H1 (cell line): ENCODE measurements around the gene RNF26. TPM values are rescaled to one million over a fixed set of nuclear protein-coding genes. Genes with fewer than 3 reads are reported as not detected.

ENCODE experiments used
- CTCF ChIA-PET: fragments of 300-600 bp; sonication (Branson Sonifier 250); formaldehyde crosslinking; loops from one replicate; lab custom pipeline; 2021; ENCODE audit not compliant: partially characterized antibody; lab: Charles Lee
- POLR2A ChIA-PET: fragments of 300-600 bp; sonication (Branson Sonifier 250); formaldehyde crosslinking; loops from one replicate; lab custom pipeline; 2021; ENCODE audit warnings: inconsistent platforms; ENCODE audit not compliant: partially characterized antibody; lab: Charles Lee
- DNase-seq, 2 experiments: peaks; one replicate each; pipeline versions ENCODE4 v3.0.0 to v3.0.0-alpha.2; 2010 to 2022; ENCODE audit warnings: low spot score in 2 of 2, low read depth in 1 of 2, mixed read lengths in 1 of 2
- FAIRE-seq: peaks from 2 replicates; lab custom pipeline; 2011; peaks lifted over from hg19 to GRCh38; lab: Jason Lieb, UNC
- H2AFZ ChIP-seq: 2 replicates; pipeline ENCODE4 v1.8.1; 2012; ENCODE audit warnings: low read length, inconsistent platforms
- H2AK5ac ChIP-seq: 2 replicates; pipeline ENCODE4 v1.6.1; 2013; ENCODE audit warnings: low read depth, low read length
- H2BK120ac ChIP-seq: replicated peaks from 2 replicates; pipeline ENCODE3; 2013; ENCODE audit warnings: low read depth, low read length, inconsistent platforms
- H2BK12ac ChIP-seq: 2 replicates; pipeline ENCODE4 v1.6.1; 2013; ENCODE audit warnings: low read depth, low read length
- H2BK15ac ChIP-seq: 2 replicates; pipeline ENCODE4 v1.6.1; 2013; ENCODE audit warnings: low read length
- H2BK20ac ChIP-seq: 2 replicates; pipeline ENCODE4 v1.6.1; 2013; ENCODE audit warnings: low read length
- H2BK5ac ChIP-seq: 2 replicates; pipeline ENCODE4 v1.6.1; 2013; ENCODE audit warnings: low read depth, low read length
- H3K14ac ChIP-seq: 2 replicates; pipeline ENCODE4 v1.6.1; 2013; ENCODE audit warnings: inconsistent platforms; ENCODE audit not compliant: insufficient read length
- H3K18ac ChIP-seq: 2 replicates; pipeline ENCODE4 v1.6.1; 2013; ENCODE audit warnings: low read length; ENCODE audit errors: extremely low read depth
- H3K23ac ChIP-seq: 2 replicates; pipeline ENCODE4 v1.6.1; 2013; ENCODE audit warnings: inconsistent platforms; ENCODE audit not compliant: insufficient read length
- H3K23me2 ChIP-seq: 2 replicates; pipeline ENCODE4 v1.6.1; 2013; ENCODE audit warnings: low read depth, low read length
- H3K27ac ChIP-seq: 2 replicates; pipeline ENCODE4 v1.6.1; 2011; ENCODE audit warnings: low read depth, low read length, inconsistent platforms
- H3K27me3 ChIP-seq, 4 experiments: replicated peaks in 1 of 4; 1 replicate in 1 of 4; 2 replicates in 3 of 4; pipeline versions ENCODE4 v1.6.1 to v1.8.1; 2011 to 2013; ENCODE audit warnings: low read length in 3 of 4, mild to moderate bottlenecking in 3 of 4, inconsistent platforms in 2 of 4, mixed read lengths in 2 of 4, moderate library complexity in 1 of 4; ENCODE audit not compliant: control insufficient read depth in 3 of 4, insufficient read depth in 3 of 4; ENCODE audit errors: extremely low read depth in 1 of 4
- H3K36me3 ChIP-seq, 4 experiments: 2 replicates each; pipeline versions ENCODE4 v1.6.1 to v1.8.1; 2011 to 2013; ENCODE audit warnings: mild to moderate bottlenecking in 4 of 4, low read length in 3 of 4, moderate library complexity in 2 of 4, control low read depth in 1 of 4, inconsistent platforms in 1 of 4; ENCODE audit not compliant: insufficient read depth in 4 of 4, control insufficient read depth in 2 of 4
- H3K4ac ChIP-seq: replicated peaks from 2 replicates; pipeline ENCODE3; 2013; ENCODE audit warnings: low read length, low read depth, mixed read lengths, inconsistent platforms; ENCODE audit not compliant: insufficient read length
- H3K4me1 ChIP-seq, 4 experiments: replicated peaks in 1 of 4; 1 replicate in 1 of 4; 2 replicates in 3 of 4; pipeline versions ENCODE4 v1.6.1 to v1.8.1; 2011 to 2013; ENCODE audit warnings: low read length in 3 of 4, inconsistent platforms in 2 of 4, mixed read lengths in 1 of 4; ENCODE audit not compliant: insufficient read depth in 4 of 4, control insufficient read depth in 3 of 4
- H3K4me2 ChIP-seq, 2 experiments: 2 replicates each; pipeline versions ENCODE4 v1.6.1 to v1.8.1; 2011 to 2013; ENCODE audit warnings: low read depth in 2 of 2, low read length in 2 of 2, control low read depth in 1 of 2, inconsistent platforms in 1 of 2, mild to moderate bottlenecking in 1 of 2; ENCODE audit not compliant: insufficient read depth in 1 of 2
- H3K4me3 ChIP-seq, 4 experiments: fragments of 200-600, 300-600 bp in 1 of 4; sonication (generic), shearing (Covaris generic), sonication (Bioruptor Twin) in 1 of 4; 2 replicates each; pipeline versions ENCODE4 v1.5.1 to v1.8.1; 2011 to 2016; ENCODE audit warnings: low read length in 4 of 4, low read depth in 3 of 4, control low read depth in 2 of 4, inconsistent platforms in 2 of 4, mild to moderate bottlenecking in 2 of 4, mixed read lengths in 1 of 4, moderate library complexity in 1 of 4; ENCODE audit not compliant: insufficient read depth in 2 of 4; ENCODE audit errors: extremely low read depth in 1 of 4
- H3K56ac ChIP-seq: replicated peaks from 2 replicates; pipeline ENCODE3; 2013; ENCODE audit warnings: low read depth, mild to moderate bottlenecking, mixed read lengths, low read length, inconsistent platforms; ENCODE audit not compliant: insufficient read length
- H3K79me1 ChIP-seq: 2 replicates; pipeline ENCODE4 v1.6.1; 2013; ENCODE audit warnings: low read depth, low read length, control low read depth
- H3K79me2 ChIP-seq, 2 experiments: 2 replicates each; pipeline versions ENCODE4 v1.6.1 to v1.8.1; 2012 to 2013; ENCODE audit warnings: low read length in 2 of 2, mild to moderate bottlenecking in 2 of 2, inconsistent platforms in 1 of 2; ENCODE audit not compliant: insufficient read depth in 2 of 2, control insufficient read depth in 1 of 2
- H3K9ac ChIP-seq, 4 experiments: replicated peaks in 1 of 4; 1 replicate in 1 of 4; 2 replicates in 3 of 4; pipeline versions ENCODE4 v1.6.1 to v1.8.1; 2011 to 2013; ENCODE audit warnings: low read depth in 3 of 4, low read length in 3 of 4, control low read depth in 2 of 4, mild to moderate bottlenecking in 2 of 4, moderate library complexity in 2 of 4, inconsistent platforms in 1 of 4; ENCODE audit errors: extremely low read depth in 1 of 4
- H3K9me3 ChIP-seq, 2 experiments: 2 replicates each; pipeline versions ENCODE4 v1.6.1 to v1.8.1; 2012 to 2013; ENCODE audit warnings: mild to moderate bottlenecking in 2 of 2, moderate library complexity in 2 of 2, control low read depth in 1 of 2, inconsistent platforms in 1 of 2, low read depth in 1 of 2, low read length in 1 of 2, mixed read lengths in 1 of 2; ENCODE audit not compliant: insufficient read depth in 2 of 2
- H4K20me1 ChIP-seq, 2 experiments: replicated peaks in 1 of 2; 2 replicates each; pipeline versions ENCODE3 to v1.8.1; 2011 to 2013; ENCODE audit warnings: inconsistent platforms in 2 of 2, low read length in 2 of 2, mild to moderate bottlenecking in 1 of 2; ENCODE audit not compliant: insufficient read depth in 2 of 2, control insufficient read depth in 1 of 2
- H4K5ac ChIP-seq: 2 replicates; pipeline ENCODE4 v1.6.1; 2013; ENCODE audit warnings: low read length, low read depth, mixed read lengths, inconsistent platforms; ENCODE audit not compliant: insufficient read length
- H4K8ac ChIP-seq: 2 replicates; pipeline ENCODE4 v1.8.0; 2013; ENCODE audit warnings: mild to moderate bottlenecking, moderate library complexity, low read length, inconsistent platforms; ENCODE audit not compliant: insufficient read depth; ENCODE audit errors: extremely low read depth
- H4K91ac ChIP-seq: replicated peaks from 2 replicates; pipeline ENCODE3; 2013; ENCODE audit warnings: low read length, mixed read lengths, inconsistent platforms; ENCODE audit not compliant: insufficient read length
- ATF3 ChIP-seq: IDR thresholded peaks from 2 replicates; pipeline ENCODE4 v1.6.1; 2011; ENCODE audit warnings: low read depth, mild to moderate bottlenecking, low read length; ENCODE audit not compliant: insufficient read depth
- CBX8 ChIP-seq: fragments of 300-800, 300-1000 bp; sonication (generic); IDR thresholded peaks from 2 replicates; pipeline ENCODE4 v1.7.1; 2016; ENCODE audit warnings: low read depth, low read length, borderline replicate concordance
- GABPA ChIP-seq: IDR thresholded peaks from 2 replicates; pipeline ENCODE4 v1.6.1; 2011; ENCODE audit warnings: mild to moderate bottlenecking, low read length, moderate library complexity, borderline replicate concordance; ENCODE audit not compliant: insufficient read depth
- KDM4A ChIP-seq: IDR thresholded peaks from one replicate; pipeline ENCODE4 v1.7.1; 2012; ENCODE audit warnings: low read depth, mild to moderate bottlenecking, moderate library complexity, low read length, inconsistent platforms; ENCODE audit not compliant: severe bottlenecking
- MAFK ChIP-seq: IDR thresholded peaks from 2 replicates; pipeline ENCODE4 v1.6.1; 2012; ENCODE audit warnings: low read depth, mild to moderate bottlenecking, improper control_type of control experiment, low read length
- NANOG ChIP-seq: IDR thresholded peaks from 2 replicates; pipeline ENCODE4 v1.6.1; 2011; ENCODE audit warnings: low read length, low read depth, mild to moderate bottlenecking, inconsistent platforms; ENCODE audit not compliant: insufficient read depth, poor library complexity, severe bottlenecking
- NRF1 ChIP-seq: IDR thresholded peaks from 2 replicates; pipeline ENCODE4 v1.6.1; 2011; ENCODE audit warnings: mild to moderate bottlenecking, low read depth, low read length, improper control_type of control experiment
- SAP30 ChIP-seq: fragments of 300-600 bp; sonication (generic); IDR thresholded peaks from 2 replicates; pipeline ENCODE4 v1.7.1; 2012; ENCODE audit warnings: low read length, moderate library complexity, mild to moderate bottlenecking, inconsistent platforms; ENCODE audit not compliant: insufficient read depth, insufficient replicate concordance
- SIRT6 ChIP-seq: IDR thresholded peaks from one replicate; pipeline ENCODE4 v1.7.1; 2012; ENCODE audit warnings: low read length, inconsistent platforms
- WGBS, 2 experiments: shearing (Covaris generic) in 1 of 2; methylation state at CpG; one replicate each; pipeline versions ENCODE4 v1.1.6 to v1.1.7; 2013 to 2015; ENCODE audit warnings: low lambda C conversion rate in 2 of 2, mixed read lengths in 2 of 2, inconsistent platforms in 1 of 2, low coverage in 1 of 2, missing lambda C conversion rate in 1 of 2; ENCODE audit not compliant: insufficient replicate concordance in 2 of 2, insufficient coverage in 1 of 2, insufficient read length in 1 of 2; ENCODE audit errors: extremely low coverage in 1 of 2, missing lambda C conversion rate in 1 of 2; 5-methylcytosine and 5-hydroxymethylcytosine counted together
- polyA plus RNA-seq, 7 experiments: library from polyadenylated mRNA; depleted of rRNA in 3 of 7; stranded (reverse) in 5 of 7; unstranded in 2 of 7; fragments of >200 nt in 5 of 7; fragments of 200-250 nt in 2 of 7; gene quantifications; 1 replicate in 5 of 7; 2 replicates in 1 of 7; 4 replicates in 1 of 7; pipeline versions ENCODE4 v1.2.1 to v1.2.3, GENCODE V29; 2011 to 2013; ENCODE audit warnings: missing spikeins in 2 of 7, mixed read lengths in 2 of 7
- total RNA-seq: library from RNA; stranded (reverse); fragmentation: NEBNext Ultra II Directional; extraction: Animal tissue kit (Norgen Biotek cat#: 25700); gene quantifications from 2 replicates; pipeline ENCODE4 v1.2.1, GENCODE V29; 2021
- TF ChIP-seq, protein P1 (sequence below): IDR thresholded peaks from 2 replicates; pipeline ENCODE4 v1.6.1; 2012; ENCODE audit warnings: inconsistent platforms

RNF26 gene
- total and polyA plus RNA-seq, 2 of the 8 experiments (the other 6 are each of a cell fraction or from before 2014, with no cell fraction given): 82.7 to 84.0 TPM

DNA sequence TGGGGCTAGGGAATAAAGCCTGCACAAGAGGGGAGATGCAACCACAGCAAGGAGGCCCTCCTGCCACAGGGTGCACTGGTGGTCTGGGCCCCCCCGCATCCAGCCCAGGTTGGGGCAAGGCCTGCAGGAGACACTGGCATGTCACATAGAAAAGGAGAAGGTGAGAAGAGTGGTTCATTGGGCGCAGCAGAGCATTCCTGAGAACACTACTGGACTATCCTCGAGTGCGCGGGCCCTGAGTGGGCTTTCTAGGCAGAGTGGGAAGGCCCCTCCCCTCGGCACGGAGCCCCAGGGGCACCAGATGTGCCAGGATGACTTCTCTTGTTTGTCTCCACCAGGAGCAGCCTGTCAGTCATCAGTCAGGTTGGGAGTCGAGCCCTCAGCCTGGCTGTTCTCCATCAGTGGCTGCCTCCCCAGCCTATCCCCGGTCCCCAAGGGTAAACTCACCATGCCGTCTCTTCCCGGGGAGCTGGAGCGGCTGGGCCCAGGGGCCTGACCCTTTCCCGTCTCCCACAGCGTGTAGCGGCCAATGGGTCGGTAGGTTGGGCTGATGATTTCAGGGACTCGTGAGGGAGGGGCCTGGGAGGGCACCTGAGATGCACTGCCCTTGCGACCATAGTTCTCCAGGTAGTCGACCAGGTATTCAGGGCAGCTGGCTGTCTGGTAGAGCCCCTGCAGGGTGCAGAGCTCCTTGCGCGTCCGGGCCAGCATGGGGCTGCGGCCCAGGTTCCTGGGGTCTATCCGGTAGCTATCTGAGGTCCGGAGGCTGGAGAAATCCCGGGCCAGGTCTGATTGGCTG lies 38.1 kb downstream of the RNF26 start:
- Histone ChIP-seq H3K4ac (peak overlapping the region; percentile 58), H3K14ac (no peak overlapping the region), H4K91ac (no peak overlapping the region), H2BK5ac (no peak overlapping the region), H3K23me2 (no peaks in the 10 kb centered on the region), H4K8ac (no peak overlapping the region), H2AFZ (no peak overlapping the region), H3K23ac (no peak overlapping the region), H3K79me2 (no peaks in the 10 kb centered on the region), H4K5ac (no peak overlapping the region), H2AK5ac (no peak overlapping the region), H3K4me1 (peaks cover 0 to 41% (median 27%) of the 10 kb centered on the region in 4 experiments; a peak in 6 of 7 replicates), H3K56ac (no peak overlapping the region), H2BK15ac (0 out of 2 replicates have a peak overlapping the region, but pooled peaks have one; percentile 46), H3K27me3 (peaks cover 0 to 5% (median 2%) of the 10 kb centered on the region in 4 experiments; a peak in 3 of 7 replicates), H3K27ac (no peak overlapping the region), H3K79me1 (no peaks in the 10 kb centered on the region), H3K4me2 (no peak overlapping the region), H4K20me1 (peaks cover 0 to 5% of the 10 kb centered on the region in 2 experiments), H2BK12ac (no peak overlapping the region), H2BK120ac (no peak overlapping the region), H3K18ac (no peak overlapping the region), H3K9me3 (no peaks in the 10 kb centered on the region), H2BK20ac (no peak overlapping the region), H3K36me3 (no peaks in the 10 kb centered on the region), H3K4me3 (no peak overlapping the region), H3K9ac (no peak overlapping the region)
- DNase-seq (no peak), FAIRE-seq (no peak)
- CTCF ChIA-PET: interaction anchor here (0.6 to 26.3 kb wide), 18 partner anchors 12 to 643 kb away, joined by 3 to 474 read pairs (median 7); partner anchors contain the start of genes C1QTNF5, C2CD2L, MFRP and USP2
- 94% methylated on average over 24 of the region's 26 CpGs; no CpG with 5 or more reads in 1 of the 2 experiments for WGBS, 2 experiments
- POLR2A ChIA-PET: interaction anchor here (1.0 to 6.6 kb wide), 2 partner anchors 11 to 28 kb away, joined by 3 to 32 read pairs; no protein-coding TSS in a partner anchor
- TF ChIP-seq, protein P1, sequence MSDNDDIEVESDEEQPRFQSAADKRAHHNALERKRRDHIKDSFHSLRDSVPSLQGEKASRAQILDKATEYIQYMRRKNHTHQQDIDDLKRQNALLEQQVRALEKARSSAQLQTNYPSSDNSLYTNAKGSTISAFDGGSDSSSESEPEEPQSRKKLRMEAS: no peak
- TF ChIP-seq CBX8: no peak
- TF ChIP-seq NRF1: no peak
- no peak for TF ChIP-seq NANOG
- no peak for TF ChIP-seq MAFK
- no peak for TF ChIP-seq ATF3
- TF ChIP-seq SIRT6: no peak
- no peak for TF ChIP-seq KDM4A
- TF ChIP-seq GABPA: no peak
- no peak for TF ChIP-seq SAP30
